Karpas-422 (cell line): Measurements from ENCODE around the gene OPCML. TPM values are rescaled to one million over a fixed set of nuclear protein-coding genes. Genes with fewer than 3 reads are reported as not detected.

Experiments used
- DNase-seq: peaks from one replicate; pipeline ENCODE4 v3.0.0-alpha.2; 2015
- H2AFZ ChIP-seq: fragments of 200-600 bp; sonication (generic); 2 replicates; pipeline ENCODE4 v1.6.1; 2014; ENCODE audit warnings: antibody characterized with exemption, low read length, mixed read lengths
- H3K27ac ChIP-seq: fragments of 200-600 bp; sonication (generic); 2 replicates; pipeline ENCODE4 v1.5.1; 2014; ENCODE audit warnings: mild to moderate bottlenecking, low read length, moderate library complexity
- H3K27me3 ChIP-seq: fragments of 200-600 bp; sonication (generic); 2 replicates; pipeline ENCODE4 v1.6.1; 2014; ENCODE audit warnings: low read length, mixed read lengths
- H3K36me3 ChIP-seq: fragments of 200-600 bp; sonication (generic); 2 replicates; pipeline ENCODE4 v1.6.1; 2014; ENCODE audit warnings: low read length, mixed read lengths; ENCODE audit not compliant: insufficient read depth
- H3K4me1 ChIP-seq: fragments of 200-600 bp; sonication (generic); 2 replicates; pipeline ENCODE4 v1.6.1; 2014; ENCODE audit warnings: mild to moderate bottlenecking, low read length, mixed read lengths
- H3K4me2 ChIP-seq: fragments of 200-600 bp; sonication (generic); 2 replicates; pipeline ENCODE4 v1.6.1; 2014; ENCODE audit warnings: low read length, low read depth, mild to moderate bottlenecking; ENCODE audit not compliant: poor library complexity, severe bottlenecking
- H3K4me3 ChIP-seq: fragments of 200-600 bp; sonication (generic); 2 replicates; pipeline ENCODE4 v1.5.1; 2014; ENCODE audit warnings: mild to moderate bottlenecking, antibody characterized with exemption, low read length, mixed read lengths
- H3K79me2 ChIP-seq: fragments of 200-600 bp; sonication (generic); 2 replicates; pipeline ENCODE4 v1.6.1; 2014; ENCODE audit warnings: mild to moderate bottlenecking, low read length, mixed read lengths
- H3K9ac ChIP-seq: fragments of 200-600 bp; sonication (generic); 2 replicates; pipeline ENCODE4 v1.6.0; 2014; ENCODE audit warnings: low read length
- H3K9me2 ChIP-seq: fragments of 200-600 bp; sonication (generic), shearing (Covaris generic); replicated peaks from 2 replicates; pipeline ENCODE4 v1.6.0; 2014; ENCODE audit warnings: mild to moderate bottlenecking, low read length, moderate library complexity; ENCODE audit not compliant: insufficient read depth
- H3K9me3 ChIP-seq: fragments of 300-700, 200-600 bp; sonication (generic); 2 replicates; pipeline ENCODE4 v1.6.1; 2014; ENCODE audit warnings: low read length, mixed read lengths
- H4K20me1 ChIP-seq: fragments of 200-600 bp; sonication (generic); 2 replicates; pipeline ENCODE4 v1.6.1; 2014; ENCODE audit warnings: mild to moderate bottlenecking, antibody characterized with exemption, low read length, low read depth; ENCODE audit not compliant: insufficient read depth
- total RNA-seq: library from RNA; depleted of rRNA; stranded (reverse); fragments of >200 nt; shearing (Covaris generic); gene quantifications from 2 replicates; pipeline ENCODE4 v1.2.3, GENCODE V29; 2014; ENCODE audit warnings: low replicate concordance

OPCML gene
- total RNA-seq, 1 experiment from 2014 or later, result not detected

- Histone ChIP-seq H3K4me2 (no peak overlapping the region), H3K36me3 (no peaks in the 10 kb centered on the region), H2AFZ (no peak overlapping the region), H3K4me1 (no peaks in the 10 kb centered on the region), H4K20me1 (no peaks in the 10 kb centered on the region), H3K79me2 (no peaks in the 10 kb centered on the region), H3K9me2 (no peaks in the 10 kb centered on the region), H3K9ac (no peak overlapping the region), H3K27ac (no peak overlapping the region), H3K9me3 (no peaks in the 10 kb centered on the region), H3K27me3 (no peaks in the 10 kb centered on the region), H3K4me3 (no peak overlapping the region)
- no peak for DNase-seq
Observed at GRCh38 chr11:133337193-133337592, 195.1 kb downstream of the OPCML start.

- H3K27ac ChIP-seq, result no peak overlapping the region
- no peaks in the 10 kb centered on the region for H3K9me3 ChIP-seq
- no peaks in the 10 kb centered on the region for H3K79me2 ChIP-seq
- no peak overlapping the region for H2AFZ ChIP-seq
- no peaks in the 10 kb centered on the region for H3K36me3 ChIP-seq
- no peaks in the 10 kb centered on the region for H4K20me1 ChIP-seq
- H3K4me1 ChIP-seq, result no peaks in the 10 kb centered on the region
- no peak for DNase-seq
- H3K27me3 ChIP-seq, result no peaks in the 10 kb centered on the region
- H3K9ac ChIP-seq, result no peak overlapping the region
- no peak overlapping the region for H3K4me3 ChIP-seq
- no peak overlapping the region for H3K4me2 ChIP-seq
- no peaks in the 10 kb centered on the region for H3K9me2 ChIP-seq
Observed at GRCh38 chr11:133331031-133331430, 201.3 kb downstream of the OPCML start.

GRCh38 chr11:133326849-133327248, 205.5 kb downstream of the OPCML start:
- H3K27ac ChIP-seq, result no peak overlapping the region
- H3K36me3 ChIP-seq, result no peaks in the 10 kb centered on the region
- no peak overlapping the region for H3K9ac ChIP-seq
- no peak for DNase-seq
- no peaks in the 10 kb centered on the region for H4K20me1 ChIP-seq
- H2AFZ ChIP-seq, result no peak overlapping the region
- no peaks in the 10 kb centered on the region for H3K9me3 ChIP-seq
- no peak overlapping the region for H3K4me2 ChIP-seq
- H3K27me3 ChIP-seq, result no peaks in the 10 kb centered on the region
- no peak overlapping the region for H3K4me3 ChIP-seq
- H3K9me2 ChIP-seq, result no peaks in the 10 kb centered on the region
- H3K4me1 ChIP-seq, result no peaks in the 10 kb centered on the region
- no peaks in the 10 kb centered on the region for H3K79me2 ChIP-seq

- H3K27ac ChIP-seq, result no peak overlapping the region
- no peaks in the 10 kb centered on the region for H3K4me1 ChIP-seq
- H3K36me3 ChIP-seq, result no peaks in the 10 kb centered on the region
- no peak overlapping the region for H3K4me2 ChIP-seq
- no peak overlapping the region for H2AFZ ChIP-seq
- no peaks in the 10 kb centered on the region for H3K9me2 ChIP-seq
- H3K9ac ChIP-seq, result no peak overlapping the region
- no peaks in the 10 kb centered on the region for H3K27me3 ChIP-seq
- no peaks in the 10 kb centered on the region for H4K20me1 ChIP-seq
- no peak overlapping the region for H3K4me3 ChIP-seq
- no peaks in the 10 kb centered on the region for H3K79me2 ChIP-seq
- no peaks in the 10 kb centered on the region for H3K9me3 ChIP-seq
- no peak for DNase-seq
Observed at GRCh38 chr11:133326332-133326731, 206.0 kb downstream of the OPCML start.

- Histone ChIP-seq H3K4me3 (no peak overlapping the region), H3K36me3 (no peaks in the 10 kb centered on the region), H3K9ac (no peak overlapping the region), H4K20me1 (no peaks in the 10 kb centered on the region), H3K4me2 (no peak overlapping the region), H3K9me3 (no peaks in the 10 kb centered on the region), H3K79me2 (no peaks in the 10 kb centered on the region), H2AFZ (no peak overlapping the region), H3K27me3 (no peaks in the 10 kb centered on the region), H3K27ac (no peak overlapping the region), H3K9me2 (no peaks in the 10 kb centered on the region), H3K4me1 (no peaks in the 10 kb centered on the region)
- no peak for DNase-seq
Observed at GRCh38 chr11:133325711-133326110, 206.6 kb downstream of the OPCML start.

GRCh38 chr11:133323354-133323753, 208.9 kb downstream of the OPCML start:
- no peaks in the 10 kb centered on the region for H3K4me1 ChIP-seq
- no peak overlapping the region for H3K9ac ChIP-seq
- H3K27ac ChIP-seq, result no peak overlapping the region
- no peaks in the 10 kb centered on the region for H3K79me2 ChIP-seq
- H3K9me2 ChIP-seq, result no peaks in the 10 kb centered on the region
- DNase-seq, result no peak
- H3K4me2 ChIP-seq, result no peak overlapping the region
- H4K20me1 ChIP-seq, result no peaks in the 10 kb centered on the region
- H3K27me3 ChIP-seq, result no peaks in the 10 kb centered on the region
- no peak overlapping the region for H2AFZ ChIP-seq
- H3K36me3 ChIP-seq, result no peaks in the 10 kb centered on the region
- no peaks in the 10 kb centered on the region for H3K9me3 ChIP-seq
- no peak overlapping the region for H3K4me3 ChIP-seq

- H3K36me3 ChIP-seq, result no peaks in the 10 kb centered on the region
- DNase-seq, result no peak
- H3K4me1 ChIP-seq, result no peaks in the 10 kb centered on the region
- no peak overlapping the region for H3K4me2 ChIP-seq
- no peaks in the 10 kb centered on the region for H3K9me2 ChIP-seq
- no peak overlapping the region for H2AFZ ChIP-seq
- H3K79me2 ChIP-seq, result no peaks in the 10 kb centered on the region
- H3K9me3 ChIP-seq, result no peaks in the 10 kb centered on the region
- no peak overlapping the region for H3K27ac ChIP-seq
- H3K9ac ChIP-seq, result no peak overlapping the region
- no peak overlapping the region for H3K4me3 ChIP-seq
- H3K27me3 ChIP-seq, result no peaks in the 10 kb centered on the region
- H4K20me1 ChIP-seq, result no peaks in the 10 kb centered on the region
Observed at GRCh38 chr11:133318221-133318620, 214.1 kb downstream of the OPCML start.

GRCh38 chr11:133311230-133311629, 221.1 kb downstream of the OPCML start:
- Histone ChIP-seq H3K9me2 (no peaks in the 10 kb centered on the region), H3K27ac (no peak overlapping the region), H3K4me2 (no peak overlapping the region), H2AFZ (no peak overlapping the region), H3K4me1 (no peaks in the 10 kb centered on the region), H4K20me1 (no peaks in the 10 kb centered on the region), H3K9ac (no peak overlapping the region), H3K9me3 (no peaks in the 10 kb centered on the region), H3K36me3 (no peaks in the 10 kb centered on the region), H3K79me2 (no peaks in the 10 kb centered on the region), H3K4me3 (no peak overlapping the region), H3K27me3 (no peaks in the 10 kb centered on the region)
- DNase-seq, result no peak

GRCh38 chr11:133306019-133306418, 226.3 kb downstream of the OPCML start:
- DNase-seq, result no peak
- no peaks in the 10 kb centered on the region for H3K9me2 ChIP-seq
- no peaks in the 10 kb centered on the region for H3K9me3 ChIP-seq
- no peak overlapping the region for H3K9ac ChIP-seq
- no peak overlapping the region for H3K4me2 ChIP-seq
- H3K79me2 ChIP-seq, result no peaks in the 10 kb centered on the region
- H3K27me3 ChIP-seq, result no peaks in the 10 kb centered on the region
- H3K27ac ChIP-seq, result no peak overlapping the region
- no peaks in the 10 kb centered on the region for H4K20me1 ChIP-seq
- H2AFZ ChIP-seq, result no peak overlapping the region
- H3K4me1 ChIP-seq, result no peaks in the 10 kb centered on the region
- H3K36me3 ChIP-seq, result no peaks in the 10 kb centered on the region
- H3K4me3 ChIP-seq, result no peak overlapping the region
